HCT116 (cell line): Measurements from ENCODE around the gene DPYD.

ENCODE experiments used
- CEBPB ChIP-seq: IDR thresholded peaks from 2 replicates; pipeline ENCODE4 v1.6.1; 2012; ENCODE audit warnings: low read depth
- CTCF ChIP-seq, 3 experiments: fragments of 200-600 bp in 1 of 3; sonication (generic) in 1 of 3; IDR thresholded peaks in 2 of 3; conservative IDR thresholded peaks in 1 of 3; 2 replicates each; pipeline ENCODE4 v1.5.1; 2012 to 2017; ENCODE audit warnings: low read depth in 2 of 3, low read length in 2 of 3, antibody characterized with exemption in 1 of 3, borderline replicate concordance in 1 of 3, control low read depth in 1 of 3, mild to moderate bottlenecking in 1 of 3, mixed read lengths in 1 of 3, mixed run types in 1 of 3, moderate library complexity in 1 of 3; ENCODE audit not compliant: insufficient read depth in 1 of 3
- ELF1 ChIP-seq: IDR thresholded peaks from 2 replicates; pipeline ENCODE4 v1.6.1; 2012; ENCODE audit warnings: low read depth, borderline replicate concordance
- EZH2 ChIP-seq: fragments of 200-600 bp; sonication (generic); IDR thresholded peaks from 2 replicates; pipeline ENCODE4 v1.6.1; 2017; ENCODE audit warnings: antibody characterized with exemption, mixed run types
- EZH2phosphoT487 ChIP-seq: fragments of 200-600 bp; IDR thresholded peaks from 2 replicates; pipeline ENCODE4 v1.6.1; 2018; ENCODE audit warnings: antibody characterized with exemption, borderline replicate concordance
- POLR2A ChIP-seq: IDR thresholded peaks from 2 replicates; pipeline ENCODE4 v1.7.0; 2011; ENCODE audit warnings: borderline replicate concordance; ENCODE audit not compliant: insufficient read depth, insufficient read length; ENCODE audit errors: extremely low read depth
- POLR2AphosphoS5 ChIP-seq: IDR thresholded peaks from 2 replicates; pipeline ENCODE4 v1.6.1; 2011; ENCODE audit warnings: mild to moderate bottlenecking, low read depth, low read length, moderate library complexity
- SIN3A ChIP-seq: IDR thresholded peaks from 2 replicates; pipeline ENCODE4 v1.6.1; 2012; ENCODE audit warnings: low read depth
- SRF ChIP-seq: IDR thresholded peaks from 2 replicates; pipeline ENCODE4 v1.6.1; 2012; ENCODE audit warnings: low read depth
- YY1 ChIP-seq: IDR thresholded peaks from 2 replicates; pipeline ENCODE4 v1.6.1; 2011; ENCODE audit warnings: low read length, low read depth, moderate library complexity, mild to moderate bottlenecking; ENCODE audit not compliant: insufficient replicate concordance; ENCODE audit errors: extremely low read depth
- ZFX ChIP-seq: fragments of 450-650 bp; IDR thresholded peaks from 2 replicates; pipeline ENCODE4 v1.6.1; 2017
- ZNF274 ChIP-seq: fragments of 200-500 bp; sonication (Bioruptor generic); IDR thresholded peaks from 2 replicates; pipeline ENCODE4 v1.6.1; 2014; ENCODE audit warnings: mild to moderate bottlenecking, low read depth, low read length, inconsistent platforms
- TF ChIP-seq, protein P1 (sequence below): IDR thresholded peaks from 2 replicates; pipeline ENCODE4 v1.6.1; 2012; ENCODE audit warnings: low read depth

- no peak for TF ChIP-seq CTCF (IDR thresholded peaks at IDR 0.05 in 2 of 3, conservative IDR thresholded peaks at IDR 0.05 in 1 of 3; ENCODE audit: borderline replicate concordance in 1 of 3, insufficient read depth in 1 of 3, low read depth in 2 of 3, low read length in 2 of 3)
- no peak for TF ChIP-seq POLR2A
- no peak for TF ChIP-seq POLR2AphosphoS5
- TF ChIP-seq CEBPB: no peak
- no peak for TF ChIP-seq EZH2
- TF ChIP-seq ZNF274: no peak
- no peak for TF ChIP-seq EZH2phosphoT487
- TF ChIP-seq ELF1: no peak
- no peak for TF ChIP-seq YY1
- TF ChIP-seq, protein P1, sequence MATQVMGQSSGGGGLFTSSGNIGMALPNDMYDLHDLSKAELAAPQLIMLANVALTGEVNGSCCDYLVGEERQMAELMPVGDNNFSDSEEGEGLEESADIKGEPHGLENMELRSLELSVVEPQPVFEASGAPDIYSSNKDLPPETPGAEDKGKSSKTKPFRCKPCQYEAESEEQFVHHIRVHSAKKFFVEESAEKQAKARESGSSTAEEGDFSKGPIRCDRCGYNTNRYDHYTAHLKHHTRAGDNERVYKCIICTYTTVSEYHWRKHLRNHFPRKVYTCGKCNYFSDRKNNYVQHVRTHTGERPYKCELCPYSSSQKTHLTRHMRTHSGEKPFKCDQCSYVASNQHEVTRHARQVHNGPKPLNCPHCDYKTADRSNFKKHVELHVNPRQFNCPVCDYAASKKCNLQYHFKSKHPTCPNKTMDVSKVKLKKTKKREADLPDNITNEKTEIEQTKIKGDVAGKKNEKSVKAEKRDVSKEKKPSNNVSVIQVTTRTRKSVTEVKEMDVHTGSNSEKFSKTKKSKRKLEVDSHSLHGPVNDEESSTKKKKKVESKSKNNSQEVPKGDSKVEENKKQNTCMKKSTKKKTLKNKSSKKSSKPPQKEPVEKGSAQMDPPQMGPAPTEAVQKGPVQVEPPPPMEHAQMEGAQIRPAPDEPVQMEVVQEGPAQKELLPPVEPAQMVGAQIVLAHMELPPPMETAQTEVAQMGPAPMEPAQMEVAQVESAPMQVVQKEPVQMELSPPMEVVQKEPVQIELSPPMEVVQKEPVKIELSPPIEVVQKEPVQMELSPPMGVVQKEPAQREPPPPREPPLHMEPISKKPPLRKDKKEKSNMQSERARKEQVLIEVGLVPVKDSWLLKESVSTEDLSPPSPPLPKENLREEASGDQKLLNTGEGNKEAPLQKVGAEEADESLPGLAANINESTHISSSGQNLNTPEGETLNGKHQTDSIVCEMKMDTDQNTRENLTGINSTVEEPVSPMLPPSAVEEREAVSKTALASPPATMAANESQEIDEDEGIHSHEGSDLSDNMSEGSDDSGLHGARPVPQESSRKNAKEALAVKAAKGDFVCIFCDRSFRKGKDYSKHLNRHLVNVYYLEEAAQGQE: no peak
- no peak for TF ChIP-seq ZFX
- TF ChIP-seq SRF: no peak
- TF ChIP-seq SIN3A: no peak
Observed at GRCh38 chr1:97159342-97159741, 761.5 kb downstream of the DPYD start.
